K562 (cell line): ENCODE results near the gene TMEM139. TPM values are rescaled to one million over a fixed set of nuclear protein-coding genes. Genes with fewer than 3 reads are reported as not detected.

Source experiments
- ATAC-seq: fragments of 200-7000 bp; cut with Tn5 transposase; 3 replicates; pipeline ENCODE4 v1.9.1; 2020; ENCODE audit warnings: moderate library complexity
- BruUV-seq: library from RNA; stranded (reverse); fragments of 400-500 nt; replicated peaks from 2 replicates; lab custom pipeline; 2021; lab: Mats Ljungman, UMichigan
- CTCF ChIA-PET: fragments of 300-600 bp; formaldehyde crosslinking; extraction: SDS; loops from one replicate; lab custom pipeline; 2021; ENCODE audit warnings: low intra/inter-chr PET ratio; lab: Yijun Ruan, JAX
- POLR2A ChIA-PET: fragments of 300-600, 350-650 bp; sonication (Branson Sonifier 250); formaldehyde crosslinking; extraction: SDS; loops from one replicate; lab custom pipeline; 2021; ENCODE audit warnings: antibody characterized with exemption, inconsistent platforms; lab: Yijun Ruan, JAX
- DNase-seq, 4 experiments: peaks; one replicate each; pipeline versions ENCODE4 v3.0.0 to v3.0.0-alpha.2; 2011 to 2018; ENCODE audit warnings: low spot score in 3 of 4, mixed read lengths in 3 of 4; ENCODE audit errors: extremely low read depth in 1 of 4
- FAIRE-seq: peaks from 2 replicates; lab custom pipeline; 2011; peaks lifted over from hg19 to GRCh38; lab: Jason Lieb, UNC
- H2AFZ ChIP-seq: 2 replicates; pipeline ENCODE4 v1.6.0; 2011; ENCODE audit warnings: low read depth, low read length, control low read depth, inconsistent platforms
- H3K27ac ChIP-seq: fragments of 200-600 bp; 3 replicates; pipeline ENCODE4 v1.8.0; 2011; ENCODE audit warnings: low read depth, mild to moderate bottlenecking, control low read depth, inconsistent platforms, low read length, moderate library complexity, mixed read lengths; ENCODE audit errors: extremely low read depth
- H3K27me3 ChIP-seq, 2 experiments: fragments of 300-600 bp in 1 of 2; 2 replicates in 1 of 2; 3 replicates in 1 of 2; pipeline versions ENCODE4 v1.6.0 to v1.8.0; 2011; ENCODE audit warnings: inconsistent platforms in 2 of 2, low read length in 2 of 2, mild to moderate bottlenecking in 1 of 2, mixed read lengths in 1 of 2, moderate library complexity in 1 of 2; ENCODE audit not compliant: control insufficient read depth in 2 of 2, insufficient read depth in 2 of 2
- H3K36me3 ChIP-seq: fragments of 300-600 bp; 3 replicates; pipeline ENCODE4 v1.8.0; 2011; ENCODE audit warnings: mild to moderate bottlenecking, low read length, inconsistent platforms; ENCODE audit not compliant: control insufficient read depth, insufficient read depth
- H3K4me1 ChIP-seq, 2 experiments: fragments of 200-600 bp in 1 of 2; replicated peaks in 1 of 2; 2 replicates in 1 of 2; 3 replicates in 1 of 2; pipeline versions ENCODE4 v1.5.1 to v1.8.0; 2011; ENCODE audit warnings: inconsistent platforms in 2 of 2, low read length in 2 of 2, mild to moderate bottlenecking in 1 of 2, mixed read lengths in 1 of 2, moderate library complexity in 1 of 2; ENCODE audit not compliant: control insufficient read depth in 2 of 2, insufficient read depth in 2 of 2
- H3K4me2 ChIP-seq: 2 replicates; pipeline ENCODE4 v1.6.1; 2011; ENCODE audit warnings: low read length, control low read depth, inconsistent platforms, mixed read lengths; ENCODE audit not compliant: insufficient read depth
- H3K4me3 ChIP-seq: fragments of 200-600 bp; sonication (generic), shearing (Covaris generic); 2 replicates; pipeline ENCODE4 v1.5.1; 2016; ENCODE audit warnings: control low read depth, inconsistent platforms
- H3K79me2 ChIP-seq: fragments of 200-600 bp; 3 replicates; pipeline ENCODE4 v1.8.0; 2011; ENCODE audit warnings: low read length, inconsistent platforms; ENCODE audit not compliant: control insufficient read depth, insufficient read depth
- H3K9ac ChIP-seq, 2 experiments: 2 replicates each; pipeline versions ENCODE4 v1.6.0 to v1.6.1; 2011; ENCODE audit warnings: low read depth in 2 of 2, low read length in 2 of 2, control low read depth in 1 of 2, inconsistent platforms in 1 of 2, mild to moderate bottlenecking in 1 of 2, mixed read lengths in 1 of 2; ENCODE audit not compliant: insufficient read depth in 1 of 2
- H3K9me1 ChIP-seq: one replicate; pipeline ENCODE4 v1.6.0; 2011; ENCODE audit warnings: inconsistent platforms, mild to moderate bottlenecking, low read length, moderate library complexity; ENCODE audit not compliant: control insufficient read depth, insufficient read depth
- H3K9me3 ChIP-seq: replicated peaks from 2 replicates; pipeline ENCODE4 v1.5.1; 2011; ENCODE audit warnings: low read depth, low read length, inconsistent platforms; ENCODE audit not compliant: control insufficient read depth, insufficient read depth
- H4K20me1 ChIP-seq: replicated peaks from 2 replicates; pipeline ENCODE4 v1.6.1; 2011; ENCODE audit warnings: low read length, inconsistent platforms, mixed read lengths; ENCODE audit not compliant: control insufficient read depth, insufficient read depth
- WGBS: fragments of 100-300 bp; shearing (Covaris generic); methylation state at CpG from one replicate; pipeline ENCODE4 v1.1.6; 2016; ENCODE audit warnings: low coverage, mixed read lengths; ENCODE audit not compliant: insufficient coverage; ENCODE audit errors: missing lambda C conversion rate; 5-methylcytosine and 5-hydroxymethylcytosine counted together
- in situ Hi-C: fragments of 300-500 bp; cut with MboI; formaldehyde crosslinking; loops from 4 replicates; pipeline ENCODE4 v1.15.0; 2018; ENCODE audit warnings: inconsistent platforms, mixed read lengths
- intact Hi-C: fragments of 100-400 bp; cut with micrococcal nuclease; formaldehyde crosslinking; loops from 2 replicates; pipeline ENCODE4 v1.14.2; 2022
- polyA plus RNA-seq, 8 experiments: library from polyadenylated mRNA; depleted of rRNA in 4 of 8; stranded (reverse) in 5 of 8; unstranded in 3 of 8; fragments of >200 nt; fragmentation: Nextera tagmentation in 2 of 8; fragmentation: Illumina TruSeq in 1 of 8; extraction: Ambion mirVana in 2 of 8; extraction: Trizol in 1 of 8; gene quantifications; 2 replicates each; pipeline versions ENCODE4 v1.2.1 to v1.2.3, GENCODE V29; 2011 to 2014; ENCODE audit warnings: inconsistent platforms in 1 of 8, missing spikeins in 1 of 8
- total RNA-seq, 7 experiments: library from RNA; depleted of rRNA in 6 of 7; stranded (reverse); fragments of >200 nt in 6 of 7; fragmentation: Illumina TruSeq in 2 of 7; extraction: Trizol in 2 of 7; gene quantifications; 2 replicates each; pipeline versions ENCODE4 v1.2.1 to v1.2.3, GENCODE V29; 2011 to 2021; ENCODE audit warnings: low replicate concordance in 1 of 7
- TF ChIP-seq, protein P1 (sequence below): sonication (generic); formaldehyde crosslinking; IDR thresholded peaks from 2 replicates; pipeline ENCODE4 v1.8.0; 2022; ENCODE audit warnings: mild to moderate bottlenecking, missing genetic modification reagents
- TF ChIP-seq, protein P2 (sequence below): sonication (generic); formaldehyde crosslinking; IDR thresholded peaks from 2 replicates; pipeline ENCODE4 v1.8.1; 2023; ENCODE audit warnings: mild to moderate bottlenecking, missing genetic modification reagents
- TF ChIP-seq, protein P3 (sequence below), 2 experiments: IDR thresholded peaks; 2 replicates each; pipeline ENCODE4 v1.6.1; 2012; ENCODE audit warnings: improper control_type of control experiment in 2 of 2, low read depth in 2 of 2, low read length in 2 of 2, borderline replicate concordance in 1 of 2

The TMEM139 gene
- total and polyA plus RNA-seq, 9 of the 15 experiments (the other 6 are each of a cell fraction or from before 2014, with no cell fraction given), result 0.27 to 1.8 (median 0.79) TPM

DNA sequence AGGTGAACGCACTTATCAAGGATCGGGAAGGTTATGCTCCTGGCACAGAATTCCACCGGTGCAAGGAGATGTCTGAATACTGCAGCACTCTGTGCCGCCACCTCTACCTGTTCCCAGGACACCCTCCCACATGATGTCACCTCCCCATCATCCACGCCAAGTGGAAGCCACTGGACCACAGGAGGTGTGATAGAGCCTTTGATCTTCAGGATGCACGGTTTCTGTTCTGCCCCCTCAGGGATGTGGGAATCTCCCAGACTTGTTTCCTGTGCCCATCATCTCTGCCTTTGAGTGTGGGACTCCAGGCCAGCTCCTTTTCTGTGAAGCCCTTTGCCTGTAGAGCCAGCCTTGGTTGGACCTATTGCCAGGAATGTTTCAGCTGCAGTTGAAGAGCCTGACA lies 20.2 kb downstream of the TMEM139 start:
- 91% methylated on average over 6 of the region's 6 CpGs for WGBS
- Histone ChIP-seq H3K27ac (no peak overlapping the region), H3K9me3 (no peaks in the 10 kb centered on the region), H3K79me2 (no peaks in the 10 kb centered on the region), H3K9ac (peak overlapping the region in 1 of 2 experiments; percentile 22; a peak in 1 of 4 replicates), H3K9me1 (no peaks in the 10 kb centered on the region), H3K4me1 (no peaks in the 10 kb centered on the region), H4K20me1 (peaks cover 12% of the 10 kb centered on the region; the same call in 1 of the 2 replicates), H3K36me3 (peaks cover 84% of the 10 kb centered on the region), H3K27me3 (no peaks in the 10 kb centered on the region), H3K4me2 (no peak overlapping the region), H3K4me3 (no peak overlapping the region)
- ATAC-seq (no peak; the same call in 2 of the 3 replicates), DNase-seq (no peak), FAIRE-seq (no peak)
- in situ Hi-C loops, result loop anchor here (10.0 kb wide), 2 partner anchors 60 to 290 kb away; no protein-coding TSS in a partner anchor
- intact Hi-C loops, result loop anchor here (1.0 to 2.0 kb wide), 3 partner anchors 36 to 297 kb away; no protein-coding TSS in a partner anchor
- CTCF ChIA-PET, result interaction anchor here (4.1 kb wide), 1 partner anchor 64 kb away, joined by 39 read pairs; no protein-coding TSS in a partner anchor
- POLR2A ChIA-PET, result interaction anchor here (0.8 to 1.7 kb wide), 2 partner anchors 44 to 64 kb away, joined by 4 to 7 read pairs; no protein-coding TSS in a partner anchor
- TF ChIP-seq, protein P1, sequence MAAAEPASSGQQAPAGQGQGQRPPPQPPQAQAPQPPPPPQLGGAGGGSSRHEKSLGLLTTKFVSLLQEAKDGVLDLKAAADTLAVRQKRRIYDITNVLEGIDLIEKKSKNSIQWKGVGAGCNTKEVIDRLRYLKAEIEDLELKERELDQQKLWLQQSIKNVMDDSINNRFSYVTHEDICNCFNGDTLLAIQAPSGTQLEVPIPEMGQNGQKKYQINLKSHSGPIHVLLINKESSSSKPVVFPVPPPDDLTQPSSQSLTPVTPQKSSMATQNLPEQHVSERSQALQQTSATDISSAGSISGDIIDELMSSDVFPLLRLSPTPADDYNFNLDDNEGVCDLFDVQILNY (CRISPR knock-in tag), result 0 out of 2 replicates have a peak, but pooled peaks have one; percentile 13
- TF ChIP-seq, protein P2, sequence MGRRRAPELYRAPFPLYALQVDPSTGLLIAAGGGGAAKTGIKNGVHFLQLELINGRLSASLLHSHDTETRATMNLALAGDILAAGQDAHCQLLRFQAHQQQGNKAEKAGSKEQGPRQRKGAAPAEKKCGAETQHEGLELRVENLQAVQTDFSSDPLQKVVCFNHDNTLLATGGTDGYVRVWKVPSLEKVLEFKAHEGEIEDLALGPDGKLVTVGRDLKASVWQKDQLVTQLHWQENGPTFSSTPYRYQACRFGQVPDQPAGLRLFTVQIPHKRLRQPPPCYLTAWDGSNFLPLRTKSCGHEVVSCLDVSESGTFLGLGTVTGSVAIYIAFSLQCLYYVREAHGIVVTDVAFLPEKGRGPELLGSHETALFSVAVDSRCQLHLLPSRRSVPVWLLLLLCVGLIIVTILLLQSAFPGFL, result 0 out of 2 replicates have a peak, but pooled peaks have one; percentile 56
- TF ChIP-seq, protein P3, sequence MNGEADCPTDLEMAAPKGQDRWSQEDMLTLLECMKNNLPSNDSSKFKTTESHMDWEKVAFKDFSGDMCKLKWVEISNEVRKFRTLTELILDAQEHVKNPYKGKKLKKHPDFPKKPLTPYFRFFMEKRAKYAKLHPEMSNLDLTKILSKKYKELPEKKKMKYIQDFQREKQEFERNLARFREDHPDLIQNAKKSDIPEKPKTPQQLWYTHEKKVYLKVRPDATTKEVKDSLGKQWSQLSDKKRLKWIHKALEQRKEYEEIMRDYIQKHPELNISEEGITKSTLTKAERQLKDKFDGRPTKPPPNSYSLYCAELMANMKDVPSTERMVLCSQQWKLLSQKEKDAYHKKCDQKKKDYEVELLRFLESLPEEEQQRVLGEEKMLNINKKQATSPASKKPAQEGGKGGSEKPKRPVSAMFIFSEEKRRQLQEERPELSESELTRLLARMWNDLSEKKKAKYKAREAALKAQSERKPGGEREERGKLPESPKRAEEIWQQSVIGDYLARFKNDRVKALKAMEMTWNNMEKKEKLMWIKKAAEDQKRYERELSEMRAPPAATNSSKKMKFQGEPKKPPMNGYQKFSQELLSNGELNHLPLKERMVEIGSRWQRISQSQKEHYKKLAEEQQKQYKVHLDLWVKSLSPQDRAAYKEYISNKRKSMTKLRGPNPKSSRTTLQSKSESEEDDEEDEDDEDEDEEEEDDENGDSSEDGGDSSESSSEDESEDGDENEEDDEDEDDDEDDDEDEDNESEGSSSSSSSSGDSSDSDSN (IDR thresholded peaks at IDR 0.05; ENCODE audit: borderline replicate concordance in 1 of 2, low read depth in 2 of 2, low read length in 2 of 2), result no peak
- TF ChIP-seq, all 486 proteins: peak for 2
- no peak overlapping the region for H2AFZ ChIP-seq
- no TSS peak for BruUV-seq
